Activated CD4-positive, alpha-beta T cell treated with anti-CD3 and anti-CD28 coated beads for 24 hours (primary cell): ENCODE results near the gene ZFAND3.
"Not testable (repeated sequence)": the region's sequence is repeated elsewhere in the genome, so short reads cannot be mapped to it uniquely, and the experiment has no call there.

ENCODE experiments used
- DNase-seq, 2 donors: peaks; one replicate each; pipeline ENCODE4 v3.0.0-alpha.2; 2020; ENCODE audit warnings: low read depth in 2 of 2

Gene ZFAND3

DNA sequence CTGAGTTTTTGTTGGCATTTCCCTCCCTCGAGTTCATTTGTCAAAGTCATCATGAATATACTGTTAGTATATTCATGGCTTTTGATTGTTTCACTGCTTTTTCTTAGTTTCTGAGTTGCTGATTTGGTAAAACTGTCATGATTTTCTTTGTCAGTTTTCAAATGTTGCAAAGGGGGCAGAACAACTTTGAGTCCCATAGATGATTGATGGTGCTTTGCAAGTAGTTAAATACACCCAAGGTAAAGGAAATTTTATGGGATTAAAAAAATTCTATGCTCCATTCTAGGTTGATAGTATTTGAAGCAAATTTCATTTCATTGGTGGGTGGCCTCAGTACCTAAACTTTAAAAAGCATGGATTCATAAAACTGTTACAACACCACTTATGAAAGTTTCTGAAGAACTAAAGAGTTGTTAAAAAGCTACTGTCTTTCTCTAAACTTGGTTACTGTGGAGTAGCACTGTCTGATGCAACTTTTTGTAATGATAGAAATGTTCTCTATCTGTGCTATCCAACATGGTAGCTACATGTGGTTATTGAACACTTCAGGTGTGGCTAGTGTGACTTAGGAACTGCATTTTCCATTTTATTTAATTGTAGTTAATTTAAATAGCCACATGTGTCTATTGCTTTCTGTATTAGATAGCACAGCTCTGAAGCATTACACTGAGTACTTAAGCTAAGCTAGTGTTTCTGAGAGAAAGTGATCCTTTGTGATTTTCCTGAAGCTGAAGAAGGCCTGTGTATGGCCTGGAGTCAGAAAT lies 153.6 kb downstream of the ZFAND3 start:
- DNase-seq, result no peak

DNA sequence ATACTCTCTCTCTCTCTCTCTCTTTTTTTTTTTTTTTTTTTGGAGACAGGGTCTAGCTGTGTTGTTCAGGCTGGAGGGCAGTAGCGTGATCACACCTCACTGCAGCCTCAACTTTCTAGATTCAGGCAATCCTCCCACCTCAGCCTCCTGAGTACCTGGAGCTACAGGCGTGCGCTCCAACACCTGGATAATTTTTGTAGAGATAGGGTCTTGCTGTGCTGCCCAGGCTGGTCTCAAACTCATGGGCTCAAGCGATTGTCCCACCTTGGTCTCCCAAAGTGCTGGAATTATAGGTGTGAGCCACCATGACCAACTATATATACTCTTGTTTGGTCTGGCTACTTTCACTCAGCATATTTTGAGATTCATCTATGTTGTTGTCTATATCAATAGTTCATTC lies 154.9 kb downstream of the ZFAND3 start:
- DNase-seq, result no peak

- no peak for DNase-seq
Measured at GRCh38 chr6:37974943-37975342, 155.4 kb downstream of the ZFAND3 start.

- DNase-seq, result no peak
Measured at GRCh38 chr6:37977715-37978114, 158.2 kb downstream of the ZFAND3 start.

- DNase-seq, result no peak
Measured at GRCh38 chr6:37979392-37980221, 160.1 kb downstream of the ZFAND3 start.

DNA sequence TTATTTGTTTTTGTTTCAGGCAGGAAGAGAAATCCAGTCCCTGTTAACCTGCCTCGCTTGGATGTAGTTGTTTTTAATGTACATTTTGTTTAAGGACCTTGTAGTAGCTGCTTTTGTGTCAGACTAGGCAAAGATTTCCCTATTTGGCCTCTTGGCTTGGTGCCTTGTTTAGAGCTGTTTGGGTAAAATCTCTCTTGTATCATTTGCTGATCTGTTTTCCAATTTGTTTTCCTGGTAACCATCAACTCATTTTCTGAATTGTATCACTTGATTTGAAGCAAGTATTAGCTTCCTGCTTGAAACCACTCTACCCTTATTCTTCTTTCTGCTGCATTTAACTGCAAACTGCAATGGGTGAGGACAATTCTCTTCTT lies 160.7 kb downstream of the ZFAND3 start:
- no peak for DNase-seq

DNA sequence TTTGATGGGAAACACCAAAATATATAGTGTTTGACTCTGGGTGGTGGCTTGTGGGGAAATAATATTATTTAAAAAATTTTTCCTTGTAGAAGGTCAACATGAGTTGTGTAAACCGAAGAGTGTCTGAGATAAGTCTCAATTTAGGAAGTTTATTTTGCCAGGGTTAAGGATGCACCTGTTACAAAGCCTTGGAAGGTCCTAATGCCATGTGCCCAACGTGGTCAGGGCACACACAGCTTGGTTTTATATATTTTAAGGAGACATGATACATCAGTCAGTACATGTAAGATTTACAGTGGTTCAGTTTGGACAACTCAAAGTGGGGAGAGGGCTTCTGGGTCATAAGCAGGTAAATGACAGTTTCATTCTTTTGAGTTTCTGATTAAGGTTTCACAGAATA lies 162.1 kb downstream of the ZFAND3 start:
- no peak for DNase-seq

- no peak for DNase-seq
Measured at GRCh38 chr6:37982317-37982716, 162.8 kb downstream of the ZFAND3 start.

GRCh38 chr6:37983720-37984501 lies 164.4 kb downstream of the ZFAND3 start:
- no peak for DNase-seq

GRCh38 chr6:37984578-37984977 lies 165.1 kb downstream of the ZFAND3 start:
- DNase-seq, result no peak

DNA sequence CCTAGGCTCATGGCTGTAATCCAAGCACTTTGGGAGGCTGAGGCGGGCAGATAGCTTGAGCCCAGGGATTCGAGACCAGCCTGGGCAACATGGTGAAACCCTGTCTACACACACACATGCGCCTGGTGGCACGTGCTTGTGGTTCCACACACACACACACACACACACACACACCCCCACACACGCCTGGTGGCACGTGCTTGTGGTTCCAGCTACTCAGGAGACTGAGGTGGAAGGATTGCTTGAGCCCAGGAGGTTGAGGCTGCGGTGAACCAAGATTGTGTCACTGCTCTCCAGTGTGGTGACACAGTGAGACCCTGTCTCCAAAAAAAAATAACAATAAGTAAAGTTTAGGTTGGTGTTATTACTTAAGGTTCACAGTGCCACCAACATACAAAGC lies 165.8 kb downstream of the ZFAND3 start:
- DNase-seq, result peak; percentile 6 to 12

GRCh38 chr6:37987018-37987417 lies 167.5 kb downstream of the ZFAND3 start:
- peak in 1 of 2 donors; percentile 16 for DNase-seq

- DNase-seq, result no peak
Measured at GRCh38 chr6:37987559-37987958, 168.0 kb downstream of the ZFAND3 start.

GRCh38 chr6:37988127-37988526 lies 168.6 kb downstream of the ZFAND3 start:
- no peak for DNase-seq

DNA sequence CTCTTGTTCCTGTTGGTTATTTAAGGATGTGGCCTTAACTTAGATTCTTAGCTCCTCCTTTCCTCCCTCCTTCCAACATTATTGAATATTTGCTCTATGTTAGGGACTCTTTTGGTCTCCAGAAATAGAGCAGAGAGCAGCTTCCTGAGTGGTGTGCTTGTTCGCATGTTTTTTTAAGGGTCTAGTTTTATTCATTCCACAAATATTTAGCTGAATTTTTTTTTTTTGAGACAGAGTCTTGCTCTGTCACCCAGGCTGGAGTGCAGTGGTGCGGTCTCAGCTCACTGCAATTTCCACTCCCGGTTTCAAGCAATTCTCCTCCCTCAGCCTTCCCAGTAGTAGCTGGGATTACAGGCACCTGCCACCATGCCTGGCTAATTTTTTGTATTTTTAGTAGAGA lies 169.2 kb downstream of the ZFAND3 start:
- no peak for DNase-seq

GRCh38 chr6:37990762-37991525 lies 171.4 kb downstream of the ZFAND3 start:
- no peak for DNase-seq

DNA sequence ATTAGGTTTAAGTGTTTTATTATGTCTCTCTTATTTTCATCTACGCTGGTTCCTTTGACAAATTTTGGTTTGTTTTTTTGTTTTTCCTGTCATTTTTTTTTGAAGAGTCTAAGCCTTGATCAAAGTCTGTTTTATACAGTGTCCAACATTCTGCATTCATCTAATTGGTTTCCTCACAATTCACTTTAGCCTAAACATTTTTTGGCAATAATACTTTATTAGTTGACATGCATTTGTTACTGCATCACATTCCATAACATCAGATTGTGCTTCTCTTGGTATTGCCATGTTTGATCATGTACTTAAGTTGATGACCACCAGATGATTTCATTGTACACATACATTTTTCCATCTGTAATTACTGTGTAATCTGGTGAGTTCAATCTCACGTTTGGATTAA lies 173.2 kb downstream of the ZFAND3 start:
- no peak for DNase-seq

DNA sequence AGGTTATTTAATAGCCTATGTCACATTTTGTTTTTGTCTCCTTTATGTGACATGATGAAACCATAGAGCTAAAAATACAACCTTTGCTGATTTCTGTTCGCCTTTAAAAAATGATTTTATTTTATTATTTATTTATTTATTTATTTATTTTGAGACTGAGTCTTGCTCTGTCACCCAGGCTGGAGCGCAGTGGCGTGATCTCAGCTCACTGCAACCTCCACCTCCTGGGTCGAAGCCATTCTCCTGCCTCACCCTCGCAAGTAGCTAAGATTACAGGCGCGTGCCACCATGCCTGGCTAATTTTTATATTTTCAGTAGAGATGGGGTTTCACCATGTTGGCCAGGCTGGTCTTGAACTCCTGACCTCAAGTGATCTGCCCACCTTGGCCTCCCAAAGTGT lies 173.7 kb downstream of the ZFAND3 start:
- not testable (repeated sequence) for DNase-seq

DNA sequence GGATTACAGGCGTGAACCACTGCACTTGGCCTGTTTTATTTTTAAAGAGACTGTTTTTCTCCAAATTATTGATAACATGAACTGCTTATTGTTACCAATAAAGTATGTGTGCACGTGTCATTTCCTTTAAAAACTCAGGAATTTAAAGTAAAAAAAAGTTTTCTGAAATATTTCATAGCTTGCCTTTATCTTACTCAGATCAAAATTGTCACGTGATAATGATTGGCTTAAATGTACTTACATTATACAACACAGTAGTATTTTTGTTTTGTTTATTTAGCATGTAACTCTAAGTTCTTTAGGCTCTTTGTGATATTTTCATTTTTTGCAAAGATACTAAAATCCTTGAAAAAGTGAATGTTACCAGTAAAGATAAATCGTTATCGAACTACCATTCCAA lies 174.1 kb downstream of the ZFAND3 start:
- no peak for DNase-seq

GRCh38 chr6:37994223-37994622 lies 174.7 kb downstream of the ZFAND3 start:
- no peak for DNase-seq

- no peak for DNase-seq
Measured at GRCh38 chr6:37998366-37998765, 178.8 kb downstream of the ZFAND3 start.

GRCh38 chr6:38001386-38001785 lies 181.9 kb downstream of the ZFAND3 start:
- DNase-seq, result no peak
